CD14-positive monocyte (primary cell): ENCODE data around the gene ZNF471. TPM values are rescaled to one million over a fixed set of nuclear protein-coding genes. Genes with fewer than 3 reads are reported as not detected.

Experiments
- DNase-seq, 3 donors: peaks; one replicate each; pipeline ENCODE4 v3.0.0-alpha.2; 2011 to 2022
- H2AFZ ChIP-seq: 2 replicates; pipeline ENCODE4 v1.6.0; 2012; ENCODE audit warnings: mild to moderate bottlenecking, low read depth, low read length, inconsistent platforms; ENCODE audit not compliant: insufficient read depth, poor library complexity, severe bottlenecking
- H3K27ac ChIP-seq, 2 donors: 1 replicate in 1 of 2; 2 replicates in 1 of 2; pipeline ENCODE4 v1.5.1; 2012 to 2013; ENCODE audit warnings: low read length in 2 of 2, control low read depth in 1 of 2, inconsistent platforms in 1 of 2, low read depth in 1 of 2, mild to moderate bottlenecking in 1 of 2
- H3K27me3 ChIP-seq, 2 donors: one replicate each; pipeline versions ENCODE4 v1.6.0 to v1.6.1; 2011 to 2013; ENCODE audit warnings: low read length in 2 of 2; ENCODE audit not compliant: control insufficient read depth in 2 of 2, insufficient read depth in 2 of 2
- H3K36me3 ChIP-seq, 2 donors: replicated peaks in 1 of 2; 1 replicate in 1 of 2; 2 replicates in 1 of 2; pipeline versions ENCODE4 v1.5.1 to v1.6.1; 2012 to 2013; ENCODE audit warnings: low read length in 2 of 2, control low read depth in 1 of 2, inconsistent platforms in 1 of 2, mild to moderate bottlenecking in 1 of 2; ENCODE audit not compliant: insufficient read depth in 2 of 2, control insufficient read depth in 1 of 2
- H3K4me1 ChIP-seq, 2 donors: 1 replicate in 1 of 2; 2 replicates in 1 of 2; pipeline versions ENCODE4 v1.5.1 to v1.6.1; 2012 to 2013; ENCODE audit warnings: low read length in 2 of 2, control low read depth in 1 of 2, inconsistent platforms in 1 of 2, mild to moderate bottlenecking in 1 of 2, moderate library complexity in 1 of 2; ENCODE audit not compliant: insufficient read depth in 2 of 2, control insufficient read depth in 1 of 2
- H3K4me2 ChIP-seq: replicated peaks from 2 replicates; pipeline ENCODE3; 2012; ENCODE audit warnings: low read length, moderate library complexity, mild to moderate bottlenecking; ENCODE audit not compliant: poor library complexity, severe bottlenecking; ENCODE audit errors: extremely low read depth
- H3K4me3 ChIP-seq, 3 experiments: fragments of 200-600 bp in 1 of 3; sonication (generic) in 1 of 3; replicated peaks in 1 of 3; 1 replicate in 2 of 3; 2 replicates in 1 of 3; pipeline ENCODE4 v1.5.1; 2011 to 2013; ENCODE audit warnings: low read length in 3 of 3, mild to moderate bottlenecking in 3 of 3, control low read depth in 2 of 3, low read depth in 2 of 3, inconsistent platforms in 1 of 3, moderate library complexity in 1 of 3
- H3K79me2 ChIP-seq: 2 replicates; pipeline ENCODE4 v1.6.0; 2012; ENCODE audit warnings: mild to moderate bottlenecking, control low read depth, inconsistent platforms, low read length, moderate library complexity; ENCODE audit not compliant: insufficient read depth
- H3K9ac ChIP-seq: 2 replicates; pipeline ENCODE4 v1.6.0; 2017; ENCODE audit warnings: low read length, mild to moderate bottlenecking; ENCODE audit not compliant: insufficient read depth, poor library complexity, severe bottlenecking
- H3K9me3 ChIP-seq, 2 donors: replicated peaks in 1 of 2; 1 replicate in 1 of 2; 2 replicates in 1 of 2; pipeline versions ENCODE4 v1.5.1 to v1.6.1; 2012 to 2013; ENCODE audit warnings: low read length in 2 of 2, control low read depth in 1 of 2; ENCODE audit not compliant: control insufficient read depth in 1 of 2, insufficient read depth in 1 of 2
- H4K20me1 ChIP-seq: 2 replicates; pipeline ENCODE4 v1.6.0; 2012; ENCODE audit warnings: mild to moderate bottlenecking, low read length, control low read depth, moderate library complexity; ENCODE audit not compliant: insufficient read depth
- H3K27ac Mint-ChIP-seq, 7 donors: one replicate each; pipeline ENCODE4 v1.8.0; 2020; ENCODE audit warnings: mild to moderate bottlenecking in 7 of 7, mixed read lengths in 7 of 7, moderate library complexity in 6 of 7, inconsistent platforms in 2 of 7
- H3K27me3 Mint-ChIP-seq, 3 donors: one replicate each; pipeline ENCODE4 v1.8.0; 2021 to 2022; ENCODE audit warnings: low read depth in 3 of 3, mild to moderate bottlenecking in 3 of 3, mixed read lengths in 3 of 3, moderate library complexity in 3 of 3, inconsistent platforms in 1 of 3
- H3K36me3 Mint-ChIP-seq, 2 donors: one replicate each; pipeline ENCODE4 v1.8.0; 2020; ENCODE audit warnings: mixed read lengths in 2 of 2, inconsistent platforms in 1 of 2, mild to moderate bottlenecking in 1 of 2
- H3K4me1 Mint-ChIP-seq: one replicate; pipeline ENCODE4 v1.8.0; 2020; ENCODE audit warnings: mild to moderate bottlenecking, mixed read lengths
- H3K4me3 Mint-ChIP-seq, 2 donors: one replicate each; pipeline ENCODE4 v1.8.0; 2020; ENCODE audit warnings: mild to moderate bottlenecking in 2 of 2, mixed read lengths in 2 of 2, moderate library complexity in 1 of 2
- H3K9me3 Mint-ChIP-seq, 7 donors: one replicate each; pipeline ENCODE4 v1.8.0; 2020 to 2022; ENCODE audit warnings: mixed read lengths in 7 of 7, mild to moderate bottlenecking in 6 of 7, moderate library complexity in 6 of 7, inconsistent platforms in 2 of 7
- WGBS: methylation state at CpG from one replicate; pipeline ENCODE4 v1.1.5; 2013; ENCODE audit warnings: missing lambda C conversion rate; ENCODE audit not compliant: insufficient coverage; 5-methylcytosine and 5-hydroxymethylcytosine counted together
- intact Hi-C, 2 donors: fragments of 100-400 bp; cut with micrococcal nuclease; formaldehyde crosslinking; loops; one replicate each; pipeline versions ENCODE4 v1.15.0 to v1.15.1; 2023
- polyA plus RNA-seq, 3 donors: library from polyadenylated mRNA; depleted of rRNA in 1 of 3; unstranded in 2 of 3; stranded (reverse) in 1 of 3; fragments of 300-500 nt in 2 of 3; fragments of >200 nt in 1 of 3; fragmentation: Illumina TruSeq in 2 of 3; gene quantifications; 1 replicate in 2 of 3; 2 replicates in 1 of 3; pipeline ENCODE4 v1.2.3, GENCODE V29; 2012 to 2021
- TF ChIP-seq, protein P1 (sequence below): fragments of 200-600 bp; IDR thresholded peaks from one replicate; pipeline ENCODE4 v1.8.0; 2022; ENCODE audit warnings: antibody characterized with exemption, mild to moderate bottlenecking

ZNF471 gene
- polyA plus RNA-seq, 3 donors = 0.14 to 0.16 TPM; not detected in 1

DNA sequence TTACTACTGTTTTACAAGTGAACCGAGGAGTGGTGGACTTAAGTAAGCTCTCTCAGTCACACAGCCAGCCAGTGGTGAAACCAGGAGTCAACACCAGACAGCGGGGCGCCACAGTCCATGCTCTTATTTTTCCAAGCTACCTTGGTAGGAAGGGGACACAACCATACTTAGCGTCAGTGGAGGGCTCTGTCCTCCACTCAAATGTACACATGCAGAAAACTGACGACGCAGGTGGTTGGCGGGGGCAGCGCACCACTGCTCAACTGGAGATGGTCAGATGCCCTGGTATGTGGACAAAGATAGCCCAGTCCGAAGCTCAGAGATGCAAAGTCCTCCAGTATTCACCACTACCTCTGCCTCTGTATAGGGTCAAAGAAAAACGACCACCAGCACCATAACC is 31.6 kb upstream of the ZNF471 start:
- no peaks in the 10 kb centered on the region for H3K79me2 ChIP-seq
- H2AFZ ChIP-seq = no peak overlapping the region
- DNase-seq = no peak
- H3K9me3 Mint-ChIP-seq = peaks cover 64 to 97% (median 91%) of the 10 kb centered on the region in 7 donors
- no peak overlapping the region for H3K9ac ChIP-seq
- H3K27me3 Mint-ChIP-seq = peaks cover 13 to 23% (median 20%) of the 10 kb centered on the region in 3 donors
- H3K4me1 Mint-ChIP-seq = peaks cover 17% of the 10 kb centered on the region
- H3K9me3 ChIP-seq = peaks cover 87 to 90% of the 10 kb centered on the region in 2 donors
- TF ChIP-seq, protein P1, sequence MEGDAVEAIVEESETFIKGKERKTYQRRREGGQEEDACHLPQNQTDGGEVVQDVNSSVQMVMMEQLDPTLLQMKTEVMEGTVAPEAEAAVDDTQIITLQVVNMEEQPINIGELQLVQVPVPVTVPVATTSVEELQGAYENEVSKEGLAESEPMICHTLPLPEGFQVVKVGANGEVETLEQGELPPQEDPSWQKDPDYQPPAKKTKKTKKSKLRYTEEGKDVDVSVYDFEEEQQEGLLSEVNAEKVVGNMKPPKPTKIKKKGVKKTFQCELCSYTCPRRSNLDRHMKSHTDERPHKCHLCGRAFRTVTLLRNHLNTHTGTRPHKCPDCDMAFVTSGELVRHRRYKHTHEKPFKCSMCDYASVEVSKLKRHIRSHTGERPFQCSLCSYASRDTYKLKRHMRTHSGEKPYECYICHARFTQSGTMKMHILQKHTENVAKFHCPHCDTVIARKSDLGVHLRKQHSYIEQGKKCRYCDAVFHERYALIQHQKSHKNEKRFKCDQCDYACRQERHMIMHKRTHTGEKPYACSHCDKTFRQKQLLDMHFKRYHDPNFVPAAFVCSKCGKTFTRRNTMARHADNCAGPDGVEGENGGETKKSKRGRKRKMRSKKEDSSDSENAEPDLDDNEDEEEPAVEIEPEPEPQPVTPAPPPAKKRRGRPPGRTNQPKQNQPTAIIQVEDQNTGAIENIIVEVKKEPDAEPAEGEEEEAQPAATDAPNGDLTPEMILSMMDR = no peak
- intact Hi-C loops = no loop called here
- peak overlapping the region in 1 of 7 donors; percentile 12 for H3K27ac Mint-ChIP-seq
- H3K27me3 ChIP-seq = peaks cover 0 to 9% of the 10 kb centered on the region in 2 donors
- H3K36me3 ChIP-seq = no peaks in the 10 kb centered on the region
- no peaks in the 10 kb centered on the region for H4K20me1 ChIP-seq
- H3K4me1 ChIP-seq = peaks cover 11 to 17% of the 10 kb centered on the region in 2 donors
- peaks cover 3 to 4% of the 10 kb centered on the region in 2 donors for H3K36me3 Mint-ChIP-seq
- no peak overlapping the region for H3K4me3 Mint-ChIP-seq
- H3K4me2 ChIP-seq = no peak overlapping the region
- WGBS = 96% methylated on average over 5 of the region's 10 CpGs
- no peak overlapping the region for H3K4me3 ChIP-seq
- H3K27ac ChIP-seq = no peak overlapping the region

DNA sequence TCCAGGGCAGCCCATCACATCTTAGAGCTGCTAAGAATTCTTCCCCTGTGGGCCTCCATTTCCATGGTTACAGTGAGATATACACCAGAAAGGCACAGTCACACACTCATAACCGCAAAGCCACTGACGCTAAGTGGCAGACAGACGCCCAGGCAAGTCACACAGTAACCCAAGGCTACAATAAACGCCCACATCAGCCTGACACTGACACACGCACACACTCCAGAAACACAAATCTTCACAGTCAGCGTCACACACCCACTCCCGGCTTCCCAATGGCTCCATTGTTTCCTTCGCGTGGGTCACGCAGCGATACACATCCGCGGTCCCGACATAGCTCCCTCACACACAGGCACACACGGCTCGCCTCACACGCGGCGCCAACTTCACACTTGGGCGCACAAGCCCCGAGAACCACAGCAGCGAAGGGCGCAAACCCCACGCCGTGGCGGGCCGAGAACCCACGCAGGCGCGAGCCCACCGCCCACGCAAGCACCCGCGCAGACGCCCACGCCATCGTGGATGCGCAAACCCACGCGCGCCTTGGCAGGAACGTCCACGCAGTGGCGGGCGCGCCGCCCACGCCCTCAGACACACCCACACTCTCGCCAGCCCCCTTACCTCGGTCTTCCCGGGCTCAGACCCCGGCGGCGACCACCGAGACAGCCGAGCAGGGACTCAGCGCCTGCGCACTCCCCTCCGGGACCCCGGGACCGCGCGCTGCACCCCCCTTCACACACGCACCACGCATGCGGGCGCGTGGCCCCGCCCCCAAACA is 30.8 kb upstream of the ZNF471 start, which contains the start of gene ZNF667:
ZNF667 (minus strand) TSS at position 695 of the 778 bp plus-strand sequence. CDS start 14,975 bp downstream, outside the sequence.
- TF ChIP-seq, protein P1 = no peak
- Histone ChIP-seq H2AFZ (peak within 1 kb of the TSS; percentile 82), H4K20me1 (no peaks in the 10 kb centered on the region), H3K4me2 (peak within 1 kb of the TSS; percentile 80), H3K4me3 (peak within 1 kb of the TSS; percentile 24 to 74 (median 41)), H3K9ac (peak within 1 kb of the TSS; percentile 6), H3K36me3 (no peaks in the 10 kb centered on the region), H3K79me2 (no peaks in the 10 kb centered on the region), H3K9me3 (peaks cover 87 to 90% of the 10 kb centered on the region in 2 donors), H3K27me3 (peaks cover 0 to 9% of the 10 kb centered on the region in 2 donors), H3K27ac (no peak within 1 kb of the TSS), H3K4me1 (peaks cover 11 to 17% of the 10 kb centered on the region in 2 donors)
- Mint-ChIP-seq H3K9me3 (peaks cover 64 to 97% (median 91%) of the 10 kb centered on the region in 7 donors), H3K4me1 (peaks cover 17% of the 10 kb centered on the region), H3K36me3 (peaks cover 3 to 4% of the 10 kb centered on the region in 2 donors), H3K4me3 (peak within 1 kb of the TSS; percentile 78 to 92), H3K27ac (peak within 1 kb of the TSS in 2 of 7 donors; percentile 69 to 85), H3K27me3 (peaks cover 13 to 23% (median 20%) of the 10 kb centered on the region in 3 donors)
- WGBS = under 1% methylated on average over 69 of the region's 69 CpGs
- DNase-seq = peak in 1 of 3 donors; percentile 3
- intact Hi-C loops = no loop called here
